ENCODE measurements around the gene NRXN3.

Gene NRXN3

DNA sequence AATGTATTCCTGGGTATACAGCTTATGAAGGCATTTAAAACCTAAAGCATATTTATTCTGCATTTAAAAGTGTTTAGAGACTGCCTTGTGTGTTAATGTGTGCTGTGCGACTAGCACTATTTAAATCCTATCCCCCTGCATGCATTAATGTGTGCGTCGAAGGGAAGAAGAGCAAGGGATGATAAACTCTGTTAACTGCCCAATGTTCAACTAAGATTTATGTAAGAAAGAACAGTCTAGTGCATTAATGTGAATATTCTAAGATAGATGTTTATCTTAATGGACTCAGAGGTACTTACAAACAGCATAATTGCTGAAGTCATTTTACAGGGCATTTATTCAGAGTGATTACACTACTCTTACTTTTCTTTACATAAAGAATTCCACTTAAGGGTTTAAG lies 1616.3 kb downstream of the NRXN3 start:
- DNase-seq (ENCODE audit: low read depth, low spot score) = no peak

GRCh38 chr14:79788346-79788745 lies 1618.2 kb downstream of the NRXN3 start:
- no peak for DNase-seq (ENCODE audit: low read depth, low spot score)

- no peak for DNase-seq (ENCODE audit: low read depth, low spot score)
Measured at GRCh38 chr14:79791055-79791732, 1621.0 kb downstream of the NRXN3 start.

GRCh38 chr14:79802093-79802492 lies 1631.9 kb downstream of the NRXN3 start:
- DNase-seq (ENCODE audit: low read depth, low spot score) = no peak

GRCh38 chr14:79805636-79806035 lies 1635.5 kb downstream of the NRXN3 start:
- no peak for DNase-seq (ENCODE audit: low read depth, low spot score)

- DNase-seq (ENCODE audit: low read depth, low spot score) = no peak
Measured at GRCh38 chr14:79809849-79810612, 1639.9 kb downstream of the NRXN3 start.

DNA sequence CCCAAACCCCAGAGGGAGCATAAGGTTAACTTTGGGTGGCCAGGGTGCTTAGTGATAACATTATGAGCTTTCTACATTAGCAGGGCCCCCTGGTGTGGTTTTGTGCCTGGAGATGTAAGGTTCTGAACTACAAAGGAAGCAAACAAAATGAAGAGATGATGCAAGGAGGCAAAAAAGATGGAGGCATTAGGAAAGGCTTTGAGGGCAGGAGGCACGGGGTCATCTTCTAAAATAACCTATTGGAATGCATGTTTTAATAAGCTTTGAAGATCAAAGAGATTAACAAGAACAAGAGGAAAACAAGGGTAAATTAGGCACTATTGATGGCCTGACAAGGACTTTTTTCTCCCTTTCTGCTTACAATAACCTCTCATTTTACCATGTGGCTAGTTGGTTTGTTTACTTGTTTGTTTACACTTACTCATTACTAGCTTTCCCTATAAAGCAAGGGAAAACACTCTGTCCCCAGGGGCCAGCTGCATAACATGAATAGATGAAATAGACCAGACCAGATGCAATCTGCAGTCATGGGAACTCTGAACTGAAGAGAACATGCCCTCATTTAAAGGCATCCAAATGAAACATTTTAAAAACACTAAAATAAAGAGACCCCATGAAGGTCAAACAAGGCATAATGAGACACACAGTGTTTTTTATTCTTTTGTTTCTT lies 1650.8 kb downstream of the NRXN3 start:
- peak; percentile 59 for DNase-seq (ENCODE audit: low read depth, low spot score)

DNA sequence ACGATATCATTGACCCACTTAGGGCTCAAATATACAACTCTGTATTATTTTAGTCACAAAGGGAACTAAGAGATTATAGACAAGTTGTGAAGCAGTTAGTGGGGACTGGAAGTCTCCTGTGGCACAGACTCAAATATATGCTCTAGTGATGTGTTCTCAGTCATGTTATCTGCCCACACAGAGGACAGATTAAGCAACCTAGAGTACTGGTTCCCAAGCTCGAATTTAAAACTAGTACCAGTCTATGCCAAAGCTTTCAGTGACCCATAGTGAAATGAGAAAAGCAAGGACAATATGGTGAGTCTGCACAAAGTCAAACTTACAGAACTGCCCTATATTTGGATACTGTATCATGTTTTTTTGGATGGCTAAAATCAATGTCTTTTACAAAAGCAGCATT lies 1651.9 kb downstream of the NRXN3 start:
- no peak for DNase-seq (ENCODE audit: low read depth, low spot score)

DNA sequence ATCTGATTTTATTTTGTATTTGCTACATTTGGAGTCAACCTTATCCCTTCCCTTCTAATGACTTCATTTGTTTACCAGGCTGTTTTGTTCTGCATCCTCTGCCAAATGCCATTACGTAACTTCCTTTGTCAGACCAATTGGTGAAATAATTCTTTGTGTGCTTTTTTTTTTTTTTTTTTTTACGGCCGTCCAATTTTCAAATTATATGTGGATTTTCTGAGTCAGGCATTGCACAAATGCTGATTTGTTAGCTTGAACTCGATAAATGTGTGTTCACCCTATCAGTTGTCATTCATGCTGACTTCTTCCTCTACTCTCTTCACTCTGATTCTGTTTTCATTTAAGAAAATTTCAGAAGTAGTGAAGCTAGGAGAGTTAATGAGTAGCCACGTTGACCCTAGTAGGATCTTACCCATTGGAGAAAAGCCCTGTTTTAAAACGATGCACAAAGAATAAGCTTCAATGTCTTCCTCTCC lies 1654.9 kb downstream of the NRXN3 start:
- DNase-seq (ENCODE audit: low read depth, low spot score) = no peak

DNA sequence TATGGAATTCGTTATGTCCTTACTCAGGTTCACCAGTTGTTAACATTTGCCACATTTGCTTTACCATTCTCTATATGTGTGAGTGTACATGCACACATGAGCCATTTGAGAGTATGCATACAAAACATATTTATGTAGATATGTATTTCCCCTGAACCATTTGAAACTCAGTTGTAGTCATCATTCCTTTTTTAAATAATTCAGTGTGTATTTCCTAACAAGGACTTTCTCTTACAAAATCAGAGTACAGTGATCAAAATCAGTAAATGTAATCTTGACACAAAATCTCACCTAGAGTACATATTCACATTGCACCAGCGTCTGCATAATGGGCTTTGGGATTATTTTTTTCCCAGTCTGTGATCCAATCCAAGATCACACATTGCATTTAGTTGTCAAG lies 1656.2 kb downstream of the NRXN3 start:
- DNase-seq (ENCODE audit: low read depth, low spot score) = no peak

DNA sequence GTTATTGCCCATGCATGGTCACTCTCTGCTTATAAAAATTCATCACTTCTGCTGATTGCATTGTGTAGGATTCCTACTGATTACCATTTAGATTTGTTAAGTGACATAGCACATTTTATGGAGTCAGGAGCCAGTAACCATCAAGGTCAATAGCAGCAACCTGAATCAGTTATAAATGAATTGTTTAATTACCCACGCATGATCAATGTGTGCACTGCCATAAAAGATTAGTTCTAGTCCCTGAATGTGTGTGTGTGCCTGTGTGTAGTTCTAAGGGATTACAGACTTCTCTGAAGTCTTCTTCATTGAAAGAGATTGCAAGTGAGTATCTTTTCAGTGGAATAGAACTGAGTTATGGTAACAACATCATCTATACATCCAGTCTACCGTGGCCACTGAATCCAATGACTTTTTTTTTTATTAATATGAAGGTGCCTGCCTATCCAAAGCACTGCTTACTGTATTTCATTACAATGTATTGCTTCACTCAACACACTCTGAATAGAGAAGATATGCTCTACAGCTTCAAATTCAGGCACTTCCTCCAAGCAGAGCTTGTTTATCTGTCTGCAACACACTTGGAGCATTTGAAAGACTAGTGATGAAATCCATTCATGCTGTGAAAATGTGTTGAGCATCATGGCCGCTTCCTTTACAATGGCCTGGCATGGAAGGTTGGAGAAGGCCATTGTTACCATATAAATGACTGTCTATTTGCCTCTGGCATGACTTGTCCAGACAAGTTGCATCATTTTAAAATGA lies 1659.4 kb downstream of the NRXN3 start:
- DNase-seq (ENCODE audit: low read depth, low spot score) = no peak

DNA sequence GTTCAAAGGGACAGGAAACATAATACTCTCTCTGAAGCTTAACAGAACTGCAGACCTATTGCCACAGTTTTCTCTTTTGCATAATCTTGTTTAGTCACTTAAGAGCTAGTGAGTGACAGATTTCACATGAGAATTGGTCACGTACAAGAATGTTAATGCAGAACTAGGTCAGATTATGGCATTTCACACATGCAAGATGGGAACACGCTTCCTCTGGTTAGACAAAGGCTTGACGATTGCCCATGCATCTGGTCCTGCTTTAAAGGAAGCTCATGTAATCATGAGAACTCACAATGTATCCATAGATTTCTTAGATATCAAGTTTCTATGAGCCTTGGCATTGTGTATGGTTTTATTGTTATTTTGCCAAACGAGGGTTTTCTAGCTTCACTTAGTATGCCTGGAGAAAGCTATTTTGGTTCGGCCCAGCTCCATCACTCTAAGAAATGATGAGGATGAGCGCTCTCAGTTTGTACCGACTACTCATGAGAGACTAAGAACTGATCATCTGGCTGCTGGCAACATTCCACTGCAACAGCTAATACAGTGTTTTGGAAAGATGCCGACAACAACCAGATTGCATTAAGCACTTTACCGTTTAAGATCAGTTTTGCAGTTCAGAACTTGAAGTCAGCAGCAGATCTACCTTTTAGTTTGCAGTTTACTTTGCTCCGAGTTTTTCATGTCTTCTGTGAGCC lies 1661.2 kb downstream of the NRXN3 start:
- DNase-seq (ENCODE audit: low read depth, low spot score) = no peak

DNA sequence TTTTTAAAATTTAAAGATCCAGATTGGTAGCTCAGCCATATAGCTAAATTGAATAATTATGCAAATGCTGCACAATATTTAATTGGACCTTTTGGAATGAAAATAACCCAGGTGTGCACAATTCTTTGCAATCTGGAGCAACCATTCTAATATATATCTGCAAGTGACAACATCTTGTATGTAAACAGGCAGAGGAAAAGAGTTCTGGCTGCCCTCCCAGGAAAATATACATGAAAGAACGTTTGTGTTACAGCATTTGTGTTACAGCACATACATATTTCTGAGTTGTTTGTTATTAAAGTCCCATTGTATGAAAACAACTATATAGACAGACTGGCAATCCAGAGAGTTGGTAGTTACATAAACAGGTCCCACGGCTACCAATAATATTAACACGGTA lies 1663.6 kb downstream of the NRXN3 start:
- no peak for DNase-seq (ENCODE audit: low read depth, low spot score)

DNA sequence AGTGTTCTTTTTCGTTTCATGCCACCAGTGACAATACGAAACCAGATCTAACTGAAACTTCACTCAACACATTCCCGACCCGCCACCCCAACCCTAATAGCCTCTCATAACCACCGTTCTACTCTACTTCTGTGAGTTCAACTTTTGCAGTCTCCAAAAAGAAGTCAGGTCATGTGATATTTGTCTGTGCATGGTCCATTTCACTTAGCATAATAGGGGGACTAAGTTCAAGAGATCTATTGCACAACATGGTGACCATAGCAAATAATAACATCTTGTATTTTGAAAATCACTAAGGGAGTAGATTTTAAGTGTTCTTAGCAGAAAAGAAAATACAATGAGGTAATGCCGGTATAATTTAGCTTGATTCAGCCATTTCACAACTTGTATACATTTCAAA lies 1664.7 kb downstream of the NRXN3 start:
- DNase-seq (ENCODE audit: low read depth, low spot score) = no peak

GRCh38 chr14:79836577-79836976 lies 1666.4 kb downstream of the NRXN3 start:
- no peak for DNase-seq (ENCODE audit: low read depth, low spot score)

DNA sequence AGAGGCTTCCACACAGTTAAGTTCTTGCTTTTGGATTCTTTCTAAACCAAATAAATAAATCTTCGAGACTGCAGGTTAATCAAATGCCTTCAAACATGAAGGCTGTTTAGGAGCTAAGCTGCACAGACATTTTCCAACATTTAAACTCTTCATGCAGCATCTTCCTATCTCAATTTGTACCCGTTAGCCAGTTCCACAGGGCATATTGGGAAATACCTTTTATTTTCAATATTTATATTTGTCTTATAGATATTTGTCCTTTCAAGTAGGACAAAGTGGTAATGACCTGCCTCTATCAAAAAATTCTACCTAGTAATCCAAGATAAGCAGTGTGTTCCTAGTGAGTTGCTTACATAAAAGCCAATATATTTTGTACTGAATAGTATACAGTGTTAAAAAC lies 1667.5 kb downstream of the NRXN3 start:
- no peak for DNase-seq (ENCODE audit: low read depth, low spot score)

- no peak for DNase-seq (ENCODE audit: low read depth, low spot score)
Measured at GRCh38 chr14:79840103-79840502, 1669.9 kb downstream of the NRXN3 start.

DNA sequence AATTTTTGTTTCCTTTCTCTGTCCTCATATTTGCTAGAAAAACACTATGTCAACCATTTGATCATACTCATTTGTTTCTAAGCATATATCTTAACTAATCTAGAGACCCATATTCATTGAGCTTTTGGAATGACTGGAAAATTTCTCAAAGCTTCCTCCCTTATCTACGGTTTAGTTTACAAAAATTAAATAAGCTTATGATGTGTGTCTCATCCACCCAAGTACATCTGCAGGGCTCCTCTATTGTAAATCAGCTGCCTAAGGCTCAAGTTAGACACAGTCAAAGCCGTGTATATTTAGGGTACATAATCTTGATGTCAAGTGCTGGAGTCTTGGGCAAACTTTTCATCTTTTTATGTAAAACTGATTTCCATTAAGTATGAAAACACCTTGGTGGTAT lies 1670.7 kb downstream of the NRXN3 start:
- no peak for DNase-seq (ENCODE audit: low read depth, low spot score)

DNA sequence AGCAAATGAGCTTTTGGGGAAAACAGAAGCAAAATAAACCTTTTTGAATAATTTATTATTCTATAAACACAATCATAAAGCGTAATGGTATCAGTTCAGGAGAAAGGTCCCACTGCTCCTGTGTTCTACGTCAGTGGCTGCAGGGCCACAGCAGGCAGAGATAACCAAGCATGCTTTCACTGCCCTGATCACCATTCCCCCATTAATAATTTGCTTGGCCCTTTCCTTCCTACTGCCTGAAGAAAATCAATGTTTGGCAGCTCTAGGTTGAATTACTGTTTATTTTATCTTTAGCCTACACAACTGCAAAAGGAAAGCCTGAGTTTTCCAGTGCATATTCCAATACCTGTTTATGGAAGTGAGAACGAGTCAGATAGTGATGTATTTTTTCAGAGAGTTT lies 1671.3 kb downstream of the NRXN3 start:
- no peak for DNase-seq (ENCODE audit: low read depth, low spot score)

DNA sequence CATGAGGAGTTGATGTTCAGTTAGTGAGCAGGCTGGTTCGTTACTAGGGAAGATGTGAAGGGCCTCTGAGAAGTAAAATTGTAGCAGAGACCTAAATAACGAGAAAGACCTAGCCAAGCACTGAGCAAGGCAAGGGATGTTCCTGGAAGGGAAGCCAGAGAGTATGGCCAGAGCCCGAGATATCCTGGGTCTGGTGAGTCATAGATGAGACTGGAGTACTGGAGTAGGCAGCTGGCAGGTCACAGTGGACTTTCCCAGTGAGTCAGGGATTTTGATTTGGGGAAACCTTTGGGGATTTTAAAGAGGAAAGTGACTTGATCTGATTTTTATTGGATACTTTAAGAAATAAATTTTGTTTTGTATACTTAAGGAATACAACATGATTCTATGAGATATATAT lies 1672.1 kb downstream of the NRXN3 start:
- DNase-seq (ENCODE audit: low read depth, low spot score) = peak; percentile 16

Measured in ELF-1 (cell line).